ENCODE results near the gene FAM47E. TPM values are rescaled to one million over a fixed set of nuclear protein-coding genes. Genes with fewer than 3 reads are reported as not detected.

The FAM47E gene
- total and polyA plus RNA-seq, 7 donors, result 1.7 to 6.0 (median 2.6) TPM

DNA sequence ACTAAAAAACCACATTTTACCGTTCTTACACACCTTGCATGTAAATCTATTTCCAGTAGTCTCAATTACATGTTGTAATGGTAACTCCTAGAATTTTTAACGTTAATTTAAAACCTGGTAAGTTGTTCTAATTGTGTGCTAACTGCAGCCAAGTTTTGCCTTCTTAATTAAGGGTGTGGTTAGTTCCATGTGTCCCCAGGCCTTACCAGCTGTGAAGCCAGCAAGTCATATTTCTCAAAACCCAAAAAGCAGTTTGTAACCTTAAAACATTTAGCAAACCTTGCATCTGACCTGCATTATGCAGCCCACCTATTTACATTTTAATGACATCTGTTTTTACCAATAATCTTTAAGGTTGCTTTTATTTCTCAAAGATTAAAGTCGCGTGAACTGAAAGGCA is 18.4 kb upstream of the FAM47E start:
- H3K36me3 ChIP-seq, result no peaks in the 10 kb centered on the region
- H3K4me3 ChIP-seq, result no peak overlapping the region
- WGBS, 2 donors, result 52 to 77% methylated on average over 4 of the region's 4 CpGs
- no peaks in the 10 kb centered on the region for H3K27me3 ChIP-seq
- intact Hi-C loops (cut with DNase I), result no loop called here
- TF ChIP-seq POLR2A (IDR thresholded peaks at IDR 0.05) (no peak), EP300 (IDR thresholded peaks at IDR 0.05) (no peak), POLR2AphosphoS5 (IDR thresholded peaks at IDR 0.05) (no peak)
- TF ChIP-seq, protein P1, sequence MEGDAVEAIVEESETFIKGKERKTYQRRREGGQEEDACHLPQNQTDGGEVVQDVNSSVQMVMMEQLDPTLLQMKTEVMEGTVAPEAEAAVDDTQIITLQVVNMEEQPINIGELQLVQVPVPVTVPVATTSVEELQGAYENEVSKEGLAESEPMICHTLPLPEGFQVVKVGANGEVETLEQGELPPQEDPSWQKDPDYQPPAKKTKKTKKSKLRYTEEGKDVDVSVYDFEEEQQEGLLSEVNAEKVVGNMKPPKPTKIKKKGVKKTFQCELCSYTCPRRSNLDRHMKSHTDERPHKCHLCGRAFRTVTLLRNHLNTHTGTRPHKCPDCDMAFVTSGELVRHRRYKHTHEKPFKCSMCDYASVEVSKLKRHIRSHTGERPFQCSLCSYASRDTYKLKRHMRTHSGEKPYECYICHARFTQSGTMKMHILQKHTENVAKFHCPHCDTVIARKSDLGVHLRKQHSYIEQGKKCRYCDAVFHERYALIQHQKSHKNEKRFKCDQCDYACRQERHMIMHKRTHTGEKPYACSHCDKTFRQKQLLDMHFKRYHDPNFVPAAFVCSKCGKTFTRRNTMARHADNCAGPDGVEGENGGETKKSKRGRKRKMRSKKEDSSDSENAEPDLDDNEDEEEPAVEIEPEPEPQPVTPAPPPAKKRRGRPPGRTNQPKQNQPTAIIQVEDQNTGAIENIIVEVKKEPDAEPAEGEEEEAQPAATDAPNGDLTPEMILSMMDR (IDR thresholded peaks at IDR 0.05), result no peak
- H3K4me1 ChIP-seq, result no peaks in the 10 kb centered on the region
- no peak overlapping the region for H3K27ac ChIP-seq
- no peak for DNase-seq
- peaks cover 0 to 5% (median 0%) of the 10 kb centered on the region in 4 donors for H3K9me3 ChIP-seq

DNA sequence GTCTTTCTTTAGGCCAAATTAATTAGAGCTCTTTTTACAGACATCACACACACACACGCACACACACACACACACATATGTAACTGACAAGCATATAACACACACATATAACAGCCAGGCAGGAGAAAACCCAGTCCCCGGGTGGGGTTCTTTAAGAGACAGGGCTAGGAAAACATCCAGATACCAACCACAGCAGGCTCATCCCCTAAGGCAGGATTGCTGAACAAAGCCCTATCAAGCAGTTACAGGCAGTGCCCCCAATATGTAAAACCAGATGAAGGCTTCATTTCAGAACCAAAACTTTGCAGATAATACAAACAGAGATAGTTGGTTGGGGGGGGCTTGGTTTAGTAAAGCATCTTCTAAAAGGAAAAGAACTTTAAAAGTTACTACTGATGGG is 18.0 kb upstream of the FAM47E start:
- H3K27ac ChIP-seq, result no peak overlapping the region
- H3K9me3 ChIP-seq, result peaks cover 0 to 5% (median 0%) of the 10 kb centered on the region in 4 donors
- H3K27me3 ChIP-seq, result no peaks in the 10 kb centered on the region
- DNase-seq, result no peak
- intact Hi-C loops (cut with DNase I), result no loop called here
- H3K4me1 ChIP-seq, result no peaks in the 10 kb centered on the region
- no peak overlapping the region for H3K4me3 ChIP-seq
- no peaks in the 10 kb centered on the region for H3K36me3 ChIP-seq
- TF ChIP-seq POLR2AphosphoS5 (IDR thresholded peaks at IDR 0.05) (no peak), POLR2A (IDR thresholded peaks at IDR 0.05) (no peak), EP300 (IDR thresholded peaks at IDR 0.05) (no peak)
- TF ChIP-seq, protein P1 (IDR thresholded peaks at IDR 0.05), result no peak
- 29 to 51% methylated on average over 2 of the region's 2 CpGs for WGBS, 2 donors

DNA sequence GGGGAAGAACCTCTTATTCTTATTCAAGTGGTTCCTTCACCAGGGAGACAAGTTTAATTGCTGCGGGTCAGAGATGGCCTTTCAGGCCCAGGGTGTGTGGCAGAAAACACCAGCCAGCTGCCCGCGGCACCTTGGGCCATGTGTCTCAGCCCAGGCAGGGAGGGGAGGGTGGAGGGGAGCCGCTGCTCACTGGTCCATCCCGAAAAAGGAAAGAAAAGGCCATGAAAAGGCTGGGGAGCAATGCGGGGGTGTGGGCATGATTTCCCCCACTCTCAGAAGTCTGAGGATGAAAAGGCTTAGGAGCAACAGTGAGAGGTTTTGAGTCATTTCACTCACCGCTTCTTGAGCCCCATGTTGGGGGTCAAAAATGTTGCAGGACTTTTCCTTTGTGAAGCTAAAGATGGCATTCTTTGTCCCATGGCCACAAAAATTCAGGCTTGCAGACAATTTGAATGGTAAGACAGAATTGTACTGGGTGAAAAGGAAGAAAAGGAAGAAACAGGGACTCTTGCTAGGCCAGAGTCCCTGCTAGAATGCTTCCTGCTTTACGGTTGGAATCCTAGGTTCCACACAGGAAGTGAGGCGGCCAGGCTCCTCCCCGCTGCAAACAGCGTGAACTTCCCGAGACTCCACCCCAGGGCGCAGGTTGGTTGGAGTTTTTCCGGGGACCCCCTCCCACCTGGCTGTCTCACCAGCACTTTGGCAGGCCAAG is 17.4 kb upstream of the FAM47E start:
- 80 to 87% methylated on average over 14 of the region's 14 CpGs for WGBS, 2 donors
- H3K4me3 ChIP-seq, result no peak overlapping the region
- H3K27ac ChIP-seq, result no peak overlapping the region
- no peaks in the 10 kb centered on the region for H3K36me3 ChIP-seq
- TF ChIP-seq POLR2A (IDR thresholded peaks at IDR 0.05), result no peak
- TF ChIP-seq EP300 (IDR thresholded peaks at IDR 0.05), result no peak
- TF ChIP-seq POLR2AphosphoS5 (IDR thresholded peaks at IDR 0.05), result no peak
- TF ChIP-seq, protein P1 (IDR thresholded peaks at IDR 0.05), result no peak
- no peaks in the 10 kb centered on the region for H3K27me3 ChIP-seq
- peaks cover 0 to 5% (median 0%) of the 10 kb centered on the region in 4 donors for H3K9me3 ChIP-seq
- DNase-seq, result no peak
- intact Hi-C loops (cut with DNase I), result no loop called here
- H3K4me1 ChIP-seq, result no peaks in the 10 kb centered on the region

DNA sequence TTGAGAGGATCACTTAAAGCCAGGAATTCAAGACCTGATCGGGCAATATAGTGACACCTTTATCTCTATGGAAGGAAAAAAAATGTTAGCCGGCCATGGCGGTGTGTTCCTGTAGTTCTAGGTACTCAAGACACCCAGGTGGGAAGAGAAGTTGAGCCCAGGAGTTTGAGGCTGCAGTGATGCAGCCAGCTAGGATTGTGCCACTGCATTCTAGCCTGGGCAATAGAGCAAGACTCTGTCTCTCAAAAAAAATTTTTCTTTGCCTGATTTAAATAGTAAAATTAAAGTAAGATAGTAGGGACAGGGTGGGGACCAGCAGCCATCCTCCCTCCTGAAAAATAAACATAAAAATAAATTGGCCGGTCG is 16.9 kb upstream of the FAM47E start:
- TF ChIP-seq POLR2AphosphoS5 (IDR thresholded peaks at IDR 0.05) (no peak), POLR2A (IDR thresholded peaks at IDR 0.05) (no peak), EP300 (IDR thresholded peaks at IDR 0.05) (no peak)
- TF ChIP-seq, protein P1 (IDR thresholded peaks at IDR 0.05), result no peak
- Histone ChIP-seq H3K4me3 (no peak overlapping the region), H3K9me3 (peaks cover 0 to under 1% (median 0%) of the 10 kb centered on the region in 4 donors), H3K27ac (no peak overlapping the region), H3K4me1 (no peaks in the 10 kb centered on the region), H3K36me3 (no peaks in the 10 kb centered on the region), H3K27me3 (no peaks in the 10 kb centered on the region)
- no peak for DNase-seq
- intact Hi-C loops (cut with DNase I), result no loop called here
- WGBS, 2 donors, result 77 to 97% methylated on average over 5 of the region's 5 CpGs

DNA sequence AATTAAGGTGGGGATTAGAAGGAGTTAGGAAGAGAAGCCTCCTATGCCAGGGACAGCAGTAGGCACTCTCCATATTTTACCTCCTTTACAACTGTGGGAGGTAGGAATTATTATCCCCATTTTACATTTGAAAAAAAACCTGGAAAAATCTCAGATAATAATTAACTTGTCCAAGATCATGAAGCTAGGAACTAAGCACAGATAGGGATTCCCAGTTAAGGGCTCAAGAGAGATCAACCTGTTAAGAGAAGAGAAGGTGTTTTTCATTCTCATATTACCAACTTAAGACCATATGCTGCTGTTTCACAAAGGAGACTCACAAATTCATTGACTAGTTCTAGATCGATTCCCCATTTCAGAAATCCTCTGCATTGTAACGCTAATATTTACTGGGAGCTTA is 16.1 kb upstream of the FAM47E start:
- DNase-seq, result no peak
- H3K9me3 ChIP-seq, result peaks cover 0 to 8% (median 7%) of the 10 kb centered on the region in 4 donors
- intact Hi-C loops (cut with DNase I), result no loop called here
- no peak overlapping the region for H3K4me3 ChIP-seq
- no peaks in the 10 kb centered on the region for H3K4me1 ChIP-seq
- TF ChIP-seq POLR2A (IDR thresholded peaks at IDR 0.05), result no peak
- no peak for TF ChIP-seq EP300 (IDR thresholded peaks at IDR 0.05)
- TF ChIP-seq POLR2AphosphoS5 (IDR thresholded peaks at IDR 0.05), result no peak
- TF ChIP-seq, protein P1 (IDR thresholded peaks at IDR 0.05), result no peak
- 12 to 73% methylated on average over 2 of the region's 2 CpGs for WGBS, 2 donors
- no peak overlapping the region for H3K27ac ChIP-seq
- no peaks in the 10 kb centered on the region for H3K36me3 ChIP-seq
- no peaks in the 10 kb centered on the region for H3K27me3 ChIP-seq
